SKM-1 (cell line): ENCODE data around the gene FGFR4.

Experiments used
- DNase-seq: peaks from one replicate; lab custom pipeline; 2025; ENCODE audit not compliant: unreplicated experiment; lab: John Stamatoyannopoulos, UW

The FGFR4 gene

DNA sequence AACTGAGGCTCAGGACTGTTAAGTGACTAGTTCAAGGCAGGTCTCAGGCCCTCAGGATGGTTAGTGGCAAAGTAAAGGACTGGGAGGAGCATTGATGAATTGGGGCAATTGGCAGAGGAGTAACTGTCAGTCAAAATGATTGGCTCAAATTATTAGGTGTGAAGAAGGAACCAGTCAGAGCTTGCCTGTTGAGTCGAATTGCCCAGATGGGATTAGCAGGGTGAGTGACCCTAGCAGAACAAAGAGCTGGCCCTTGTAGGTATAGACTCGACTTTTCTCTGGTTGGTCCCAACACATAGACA is 44.3 kb downstream of the FGFR4 start:
- DNase-seq: no peak

GRCh38 chr5:177131352-177132135 is 44.8 kb downstream of the FGFR4 start:
- DNase-seq: no peak

- no peak for DNase-seq
These were observed 45.7 kb downstream of the FGFR4 start for GRCh38 chr5:177132136-177133095.

GRCh38 chr5:177133096-177133852 is 46.6 kb downstream of the FGFR4 start, which contains the start of gene NSD1:
Gene NSD1, plus strand, starts transcription at chr5:177133773. Its CDS starts 1,331 bp downstream, at chr5:177135104.
- peak; percentile 56 for DNase-seq

GRCh38 chr5:177133853-177134696 is 47.4 kb downstream of the FGFR4 start:
- DNase-seq: no peak

- DNase-seq: no peak
These were observed 48.0 kb downstream of the FGFR4 start for GRCh38 chr5:177134697-177135225.

- DNase-seq: no peak
These were observed 53.6 kb downstream of the FGFR4 start for GRCh38 chr5:177140312-177140711.

DNA sequence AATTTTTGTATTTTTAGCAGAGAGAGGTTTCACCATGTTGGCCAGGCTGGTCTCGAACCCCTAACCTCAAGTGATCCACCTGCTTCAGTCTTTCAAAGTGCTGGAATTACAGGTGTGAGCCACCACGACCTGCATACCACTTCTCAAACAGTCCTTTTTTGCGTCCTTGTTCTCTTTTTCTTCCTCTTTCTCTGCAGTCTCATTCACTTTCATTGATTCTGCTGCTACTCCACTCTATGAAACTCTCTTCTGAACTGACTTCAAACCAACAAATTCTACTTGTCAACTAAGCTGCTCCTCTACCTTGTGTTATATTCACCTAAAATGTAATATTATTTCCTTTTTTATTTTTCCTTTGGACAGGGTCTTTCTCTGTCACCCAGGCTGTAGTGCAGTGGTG is 54.8 kb downstream of the FGFR4 start:
- DNase-seq: no peak

GRCh38 chr5:177142098-177142611 is 55.4 kb downstream of the FGFR4 start:
- no peak for DNase-seq

GRCh38 chr5:177142778-177143177 is 56.1 kb downstream of the FGFR4 start:
- DNase-seq: no peak

DNA sequence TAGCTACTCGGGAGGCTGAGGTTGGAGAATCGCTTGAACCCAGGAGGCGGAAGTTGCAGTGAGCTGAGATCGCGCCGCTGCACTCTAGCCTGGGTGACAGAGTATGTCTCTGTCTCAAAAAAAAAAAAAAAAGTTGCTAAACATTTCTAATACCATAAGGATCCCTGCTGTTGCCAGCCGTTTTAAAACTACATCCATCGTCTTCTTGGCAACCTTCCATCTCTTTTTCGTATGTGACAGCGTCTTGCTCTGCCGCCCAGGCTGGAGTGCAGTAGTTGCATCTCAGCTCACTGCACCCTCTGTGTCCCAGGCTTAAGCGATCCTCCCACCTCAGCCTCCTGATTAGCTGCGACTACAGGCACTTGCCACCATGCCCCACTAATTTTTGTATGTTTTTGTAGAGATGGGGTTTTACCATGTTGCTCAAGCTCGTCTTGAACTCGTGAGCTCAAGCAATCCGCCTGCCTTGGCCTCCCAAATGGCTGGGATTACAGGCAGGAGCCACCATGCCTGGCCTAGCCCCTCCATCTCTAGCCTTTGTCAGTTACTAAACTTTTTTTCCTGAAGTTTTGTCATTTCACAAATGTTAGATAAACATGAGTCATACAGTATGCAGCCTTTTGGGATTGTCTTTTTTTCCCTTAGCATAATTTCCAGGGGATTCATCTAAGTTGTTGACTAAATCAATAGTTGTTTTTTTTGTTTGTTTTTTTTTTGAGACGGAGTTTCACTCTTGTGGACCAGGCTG is 60.4 kb downstream of the FGFR4 start:
- no peak for DNase-seq
